Effector memory CD4-positive, alpha-beta T cell (primary cell): Measurements from ENCODE around the gene RMND5A.
"Not testable (repeated sequence)": the region's sequence is repeated elsewhere in the genome, so short reads cannot be mapped to it uniquely, and the experiment has no call there.

Experiments
- DNase-seq, 3 donors: peaks; one replicate each; pipeline ENCODE4 v3.0.0-alpha.2; 2020
- H3K27ac ChIP-seq: 2 replicates; pipeline ENCODE4 v1.7.0; 2013; ENCODE audit warnings: mild to moderate bottlenecking, low read length, moderate library complexity; ENCODE audit not compliant: insufficient read depth, poor library complexity, severe bottlenecking
- H3K27me3 ChIP-seq: replicated peaks from 2 replicates; pipeline ENCODE4 v1.7.0; 2013; ENCODE audit warnings: mild to moderate bottlenecking, low read length; ENCODE audit not compliant: insufficient read depth, control insufficient read depth, poor library complexity, severe bottlenecking
- H3K36me3 ChIP-seq: 2 replicates; pipeline ENCODE4 v1.7.0; 2013; ENCODE audit warnings: mild to moderate bottlenecking, low read length, moderate library complexity; ENCODE audit not compliant: control insufficient read depth, insufficient read depth
- H3K4me1 ChIP-seq: 2 replicates; pipeline ENCODE4 v1.7.0; 2013; ENCODE audit warnings: low read length, mild to moderate bottlenecking; ENCODE audit not compliant: control insufficient read depth, insufficient read depth, poor library complexity, severe bottlenecking
- H3K4me3 ChIP-seq: 2 replicates; pipeline ENCODE4 v1.7.0; 2013; ENCODE audit warnings: low read length, low read depth, mild to moderate bottlenecking; ENCODE audit not compliant: insufficient read depth, poor library complexity, severe bottlenecking
- H3K9me3 ChIP-seq: 2 replicates; pipeline ENCODE4 v1.7.0; 2013; ENCODE audit warnings: mild to moderate bottlenecking, low read length, moderate library complexity; ENCODE audit not compliant: control insufficient read depth

RMND5A gene

GRCh38 chr2:86739889-86740288 is 19.8 kb downstream of the RMND5A start:
- DNase-seq, H3K9me3 ChIP-seq, H3K27me3 ChIP-seq: not testable (repeated sequence)

GRCh38 chr2:86741889-86742498 is 21.9 kb downstream of the RMND5A start:
- not testable (repeated sequence) for H3K4me1 ChIP-seq, H3K27me3 ChIP-seq, DNase-seq

More at GRCh38 chr2:86739889-86740288, 19.8 kb downstream of the RMND5A start:
- H3K4me3 ChIP-seq, H3K4me1 ChIP-seq, H3K36me3 ChIP-seq, H3K27ac ChIP-seq: not testable (repeated sequence)

GRCh38 chr2:86744152-86744551 is 24.1 kb downstream of the RMND5A start:
- no peaks in the 10 kb centered on the region for H3K9me3 ChIP-seq
- DNase-seq, result no peak
- H3K36me3 ChIP-seq, result peaks cover 3% of the 10 kb centered on the region

More at GRCh38 chr2:86741889-86742498, 21.9 kb downstream of the RMND5A start:
- H3K27ac ChIP-seq, H3K36me3 ChIP-seq, H3K9me3 ChIP-seq, H3K4me3 ChIP-seq: not testable (repeated sequence)

GRCh38 chr2:86746939-86747338 is 26.8 kb downstream of the RMND5A start:
- Histone ChIP-seq H3K9me3 (no peaks in the 10 kb centered on the region), H3K27ac (no peak overlapping the region), H3K4me3 (no peak overlapping the region), H3K27me3 (no peaks in the 10 kb centered on the region), H3K36me3 (peaks cover 3% of the 10 kb centered on the region), H3K4me1 (no peaks in the 10 kb centered on the region)
- no peak for DNase-seq

More at GRCh38 chr2:86744152-86744551, 24.1 kb downstream of the RMND5A start:
- no peaks in the 10 kb centered on the region for H3K27me3 ChIP-seq
- H3K4me1 ChIP-seq, result no peaks in the 10 kb centered on the region
- no peak overlapping the region for H3K4me3 ChIP-seq
- no peak overlapping the region for H3K27ac ChIP-seq

- H3K27ac ChIP-seq, result no peak overlapping the region
- no peaks in the 10 kb centered on the region for H3K9me3 ChIP-seq
- H3K4me1 ChIP-seq, result no peaks in the 10 kb centered on the region
- peaks cover 12% of the 10 kb centered on the region for H3K36me3 ChIP-seq
- DNase-seq, result no peak
- no peaks in the 10 kb centered on the region for H3K27me3 ChIP-seq
- H3K4me3 ChIP-seq, result no peak overlapping the region
Measured at GRCh38 chr2:86747711-86748639, 27.9 kb downstream of the RMND5A start.

GRCh38 chr2:86750240-86750839 is 30.2 kb downstream of the RMND5A start:
- Histone ChIP-seq H3K27me3 (no peaks in the 10 kb centered on the region), H3K9me3 (no peaks in the 10 kb centered on the region), H3K4me3 (no peak overlapping the region), H3K36me3 (peaks cover 24% of the 10 kb centered on the region), H3K4me1 (no peaks in the 10 kb centered on the region), H3K27ac (no peak overlapping the region)
- no peak for DNase-seq

- Histone ChIP-seq H3K27ac (no peak overlapping the region), H3K4me3 (no peak overlapping the region), H3K9me3 (no peaks in the 10 kb centered on the region), H3K4me1 (no peaks in the 10 kb centered on the region), H3K36me3 (peaks cover 24% of the 10 kb centered on the region), H3K27me3 (no peaks in the 10 kb centered on the region)
- no peak for DNase-seq
Measured at GRCh38 chr2:86751778-86752177, 31.7 kb downstream of the RMND5A start.

GRCh38 chr2:86752934-86753333 is 32.8 kb downstream of the RMND5A start:
- Histone ChIP-seq H3K36me3 (peaks cover 24% of the 10 kb centered on the region), H3K4me1 (no peaks in the 10 kb centered on the region)

GRCh38 chr2:86753606-86754005 is 33.5 kb downstream of the RMND5A start:
- no peak for DNase-seq
- peaks cover 24% of the 10 kb centered on the region for H3K36me3 ChIP-seq
- no peaks in the 10 kb centered on the region for H3K4me1 ChIP-seq
- no peaks in the 10 kb centered on the region for H3K9me3 ChIP-seq
- no peak overlapping the region for H3K27ac ChIP-seq
- no peak overlapping the region for H3K4me3 ChIP-seq
- no peaks in the 10 kb centered on the region for H3K27me3 ChIP-seq

More at GRCh38 chr2:86752934-86753333, 32.8 kb downstream of the RMND5A start:
- Histone ChIP-seq H3K9me3 (no peaks in the 10 kb centered on the region), H3K27ac (no peak overlapping the region), H3K4me3 (no peak overlapping the region), H3K27me3 (no peaks in the 10 kb centered on the region)
- no peak for DNase-seq

GRCh38 chr2:86758405-86758804 is 38.3 kb downstream of the RMND5A start:
- Histone ChIP-seq H3K4me1 (no peaks in the 10 kb centered on the region), H3K27me3 (no peaks in the 10 kb centered on the region), H3K9me3 (no peaks in the 10 kb centered on the region), H3K36me3 (peaks cover 15% of the 10 kb centered on the region), H3K27ac (no peak overlapping the region), H3K4me3 (no peak overlapping the region)
- DNase-seq, result no peak
